H54 (cell line): ENCODE data around the gene TUNAR.
"Not testable (repeated sequence)": the region's sequence is repeated elsewhere in the genome, so short reads cannot be mapped to it uniquely, and the experiment has no call there.

Experiments used
- DNase-seq: peaks from one replicate; pipeline ENCODE4 v3.0.0; 2011; ENCODE audit warnings: low spot score, mixed read lengths; ENCODE audit not compliant: insufficient read length
- FAIRE-seq: peaks from 3 replicates; lab custom pipeline; 2011; peaks lifted over from hg19 to GRCh38; lab: Jason Lieb, UNC
- POLR2A ChIP-seq: IDR thresholded peaks from 2 replicates; pipeline ENCODE4 v1.6.1; 2011; ENCODE audit warnings: low read depth, mild to moderate bottlenecking, low read length

Gene TUNAR

GRCh38 chr14:95953111-95953724 lies 76.6 kb downstream of the TUNAR start:
- no peak for TF ChIP-seq POLR2A
- no peak for FAIRE-seq
- DNase-seq: no peak

GRCh38 chr14:95956601-95957460 lies 80.2 kb downstream of the TUNAR start:
- no peak for FAIRE-seq
- TF ChIP-seq POLR2A: no peak

DNA sequence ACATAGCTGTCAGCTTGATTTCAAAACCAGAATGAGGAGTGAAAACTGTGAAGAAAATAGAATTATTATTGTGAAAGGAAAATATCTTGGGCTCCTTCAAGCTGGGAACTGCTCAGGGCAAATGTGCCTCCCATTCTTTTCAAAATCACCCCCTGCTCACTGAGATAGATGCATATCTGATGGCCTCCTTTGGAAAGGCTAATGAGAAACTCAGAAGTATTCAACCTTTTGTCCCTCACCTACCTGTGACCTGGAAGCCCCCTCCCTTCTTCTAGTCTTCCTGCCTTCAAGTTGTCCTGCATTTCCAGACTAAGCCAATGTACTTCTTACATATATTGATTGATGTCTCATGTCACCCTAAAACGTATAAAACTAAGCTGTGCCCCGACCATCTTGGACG lies 81.5 kb downstream of the TUNAR start:
- DNase-seq (no peak), FAIRE-seq (no peak)
- TF ChIP-seq POLR2A: no peak

More at GRCh38 chr14:95956601-95957460, 80.2 kb downstream of the TUNAR start:
- no peak for DNase-seq

DNA sequence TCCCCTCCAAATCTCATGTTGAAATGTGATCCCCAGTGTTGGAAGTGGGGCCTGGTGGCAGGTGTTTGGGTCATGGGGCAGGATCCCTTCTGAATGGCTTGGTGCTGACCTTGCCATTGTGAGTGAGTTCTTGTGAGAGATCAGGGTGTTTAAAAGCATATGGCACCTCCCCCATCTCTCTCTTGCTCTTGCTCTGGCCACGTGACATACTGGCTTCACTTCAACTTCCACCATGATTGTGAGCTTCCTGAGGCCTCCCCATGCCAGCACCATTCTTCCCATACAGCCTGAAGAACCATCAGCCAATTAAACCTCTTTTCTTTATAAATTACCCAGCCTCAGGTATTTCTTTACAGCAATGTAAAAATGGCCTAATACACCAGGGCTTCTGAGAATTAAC lies 82.7 kb downstream of the TUNAR start:
- FAIRE-seq (no peak), DNase-seq (no peak)
- no peak for TF ChIP-seq POLR2A

- DNase-seq (no peak), FAIRE-seq (no peak)
- TF ChIP-seq POLR2A: no peak
These were observed 84.8 kb downstream of the TUNAR start for GRCh38 chr14:95961481-95961880.

- TF ChIP-seq POLR2A: no peak
- DNase-seq: no peak
- no peak for FAIRE-seq
These were observed 88.3 kb downstream of the TUNAR start for GRCh38 chr14:95964901-95965300.

GRCh38 chr14:95968048-95968447 lies 91.4 kb downstream of the TUNAR start:
- FAIRE-seq, DNase-seq: not testable (repeated sequence)
